ENCODE results near the gene GRIP2.

GRIP2 gene

DNA sequence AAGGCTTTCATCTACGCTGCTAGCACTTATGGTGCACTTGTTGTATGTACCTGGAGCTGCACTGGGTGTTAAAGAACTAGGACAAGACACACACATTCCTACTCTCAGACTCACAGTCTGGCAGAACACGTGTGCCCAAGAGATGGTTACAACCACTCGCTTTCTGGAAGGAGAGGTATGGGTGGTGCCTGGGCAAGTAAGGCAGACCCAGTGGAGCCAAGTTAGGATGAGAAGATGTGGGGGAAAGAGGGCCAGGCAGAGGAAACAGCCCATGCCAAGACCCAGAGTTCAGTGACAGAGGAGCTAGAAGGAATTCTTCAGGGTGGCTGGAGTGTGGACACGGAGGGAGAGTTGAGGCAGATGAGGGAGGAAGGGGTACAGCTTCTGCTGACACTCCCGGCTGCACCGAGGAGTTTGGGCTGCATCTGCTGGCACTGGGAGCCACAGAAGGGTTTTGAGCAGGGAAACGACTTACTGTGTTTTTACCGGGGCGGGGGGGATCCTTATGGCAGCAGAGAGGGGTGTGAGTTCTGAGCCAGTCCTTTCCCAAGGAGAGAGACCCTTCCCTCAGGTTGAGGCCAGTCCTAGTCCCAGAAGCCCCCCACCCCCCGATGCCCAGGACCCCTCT, 59.0 kb downstream of the GRIP2 start:
- no peak for DNase-seq

DNA sequence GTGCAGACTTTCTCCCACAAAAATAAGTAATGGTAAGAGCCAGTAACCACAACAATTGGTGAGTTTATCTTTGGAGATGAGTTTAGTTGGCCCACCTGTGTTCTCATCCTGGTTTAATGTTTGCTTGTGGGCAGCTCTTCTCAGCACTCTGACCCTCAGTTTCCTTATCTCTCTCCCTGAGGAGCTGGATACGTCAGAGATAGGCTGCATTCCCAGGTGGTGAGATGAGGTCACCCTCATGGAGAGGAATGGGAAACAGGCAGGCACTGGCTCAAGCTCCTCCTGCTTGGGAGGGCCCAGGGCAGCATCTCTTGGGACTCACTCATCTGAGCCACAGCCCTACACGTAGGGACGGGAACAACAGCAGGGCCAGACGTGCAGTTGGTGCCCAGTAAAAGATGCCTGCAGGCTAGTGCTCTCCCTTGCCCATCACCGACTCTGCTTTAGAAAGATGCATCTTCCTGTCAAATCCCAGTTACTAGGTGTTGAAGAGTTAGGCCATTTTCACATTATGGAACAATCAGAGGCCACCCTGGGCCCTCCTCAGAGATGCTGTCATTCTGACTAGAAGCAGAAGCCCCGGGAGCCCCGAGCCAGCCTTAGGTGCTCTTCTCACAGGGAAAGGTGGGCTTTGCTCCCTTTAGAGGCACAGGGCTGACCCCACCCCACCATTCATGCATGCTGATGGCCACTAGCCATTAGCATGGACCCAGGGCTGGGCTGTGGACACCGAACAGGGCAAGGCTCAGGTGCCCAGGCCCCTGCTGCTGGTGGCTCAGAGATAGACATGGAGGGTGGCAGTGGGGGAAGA, 59.7 kb downstream of the GRIP2 start:
- DNase-seq: no peak

DNA sequence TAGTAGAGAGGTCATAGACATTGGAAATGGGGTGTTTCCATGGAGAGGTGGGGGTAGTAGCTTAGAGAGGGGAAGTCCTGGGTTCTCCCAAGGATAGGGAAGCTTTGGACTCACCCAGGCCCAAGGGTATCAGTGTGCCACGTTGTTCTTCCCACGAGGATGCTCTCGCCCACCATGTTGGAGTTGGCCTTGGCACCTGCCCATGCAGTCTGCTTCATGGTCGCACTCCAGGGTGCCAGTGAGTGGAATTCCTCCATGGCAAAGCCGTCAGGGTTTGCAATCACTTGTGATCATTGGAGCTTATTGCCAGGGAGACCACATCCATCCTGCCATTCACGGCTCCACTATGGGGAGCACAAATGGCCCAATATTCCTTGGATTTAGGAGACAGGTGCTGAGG, 60.6 kb downstream of the GRIP2 start:
- no peak for DNase-seq

DNA sequence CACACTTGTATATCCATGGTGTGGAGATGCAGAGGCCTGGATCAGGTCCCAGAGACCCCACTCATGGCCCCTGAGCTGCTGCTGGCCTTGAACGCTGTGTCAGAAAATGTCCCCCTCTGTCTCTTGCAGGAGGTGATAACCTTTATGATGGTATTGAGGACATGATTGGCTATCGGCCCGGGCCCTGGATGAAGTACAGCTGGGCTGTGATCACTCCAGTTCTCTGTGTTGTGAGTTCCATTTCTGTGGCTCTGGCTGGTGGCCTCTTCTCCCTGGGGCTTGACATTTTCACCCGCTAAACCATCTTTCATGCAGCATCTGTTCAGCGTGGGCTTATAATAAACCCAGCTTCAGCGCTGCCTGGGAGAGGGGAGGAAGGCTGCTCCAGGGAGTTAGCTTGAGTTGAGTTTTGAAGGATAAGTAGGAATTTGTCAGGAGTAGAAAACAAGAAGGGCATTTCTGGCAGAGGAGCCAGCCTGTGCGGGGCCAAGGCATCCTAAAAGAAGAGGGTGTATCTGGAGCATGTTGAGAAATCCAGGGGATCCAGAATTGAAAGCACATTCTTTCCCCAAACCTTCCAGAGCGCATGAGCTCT, 61.1 kb downstream of the GRIP2 start:
- DNase-seq: no peak

DNA sequence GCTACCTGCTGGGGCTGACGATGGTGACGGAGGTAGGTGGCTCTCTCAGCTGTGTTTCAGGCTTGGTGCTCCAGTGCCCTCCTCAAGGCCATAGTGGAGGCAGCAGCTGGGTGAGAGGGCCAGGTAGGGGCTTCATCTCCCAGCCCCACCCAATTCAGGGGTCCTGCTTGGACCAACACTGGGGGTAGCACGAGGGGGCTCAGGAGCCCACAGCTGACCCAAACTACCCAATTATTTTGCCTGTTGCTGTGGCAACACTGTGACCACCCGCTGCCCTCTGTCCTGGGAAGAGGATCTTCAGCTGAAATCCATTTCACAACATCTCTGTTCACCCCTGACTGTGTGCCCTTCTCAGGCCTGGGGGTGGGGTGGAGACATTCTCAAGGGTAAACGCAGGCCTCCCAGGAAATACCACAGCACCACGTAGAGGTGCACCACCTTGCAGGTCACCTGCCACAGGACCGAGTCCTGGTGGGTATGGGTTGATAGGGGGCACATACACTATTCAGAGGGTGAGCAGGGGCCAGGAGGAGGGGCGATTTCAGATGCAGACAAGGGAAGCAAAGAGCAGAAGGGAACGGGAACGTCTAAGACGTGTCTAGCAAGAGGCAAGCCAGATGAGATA, 62.7 kb downstream of the GRIP2 start:
- DNase-seq: no peak

DNA sequence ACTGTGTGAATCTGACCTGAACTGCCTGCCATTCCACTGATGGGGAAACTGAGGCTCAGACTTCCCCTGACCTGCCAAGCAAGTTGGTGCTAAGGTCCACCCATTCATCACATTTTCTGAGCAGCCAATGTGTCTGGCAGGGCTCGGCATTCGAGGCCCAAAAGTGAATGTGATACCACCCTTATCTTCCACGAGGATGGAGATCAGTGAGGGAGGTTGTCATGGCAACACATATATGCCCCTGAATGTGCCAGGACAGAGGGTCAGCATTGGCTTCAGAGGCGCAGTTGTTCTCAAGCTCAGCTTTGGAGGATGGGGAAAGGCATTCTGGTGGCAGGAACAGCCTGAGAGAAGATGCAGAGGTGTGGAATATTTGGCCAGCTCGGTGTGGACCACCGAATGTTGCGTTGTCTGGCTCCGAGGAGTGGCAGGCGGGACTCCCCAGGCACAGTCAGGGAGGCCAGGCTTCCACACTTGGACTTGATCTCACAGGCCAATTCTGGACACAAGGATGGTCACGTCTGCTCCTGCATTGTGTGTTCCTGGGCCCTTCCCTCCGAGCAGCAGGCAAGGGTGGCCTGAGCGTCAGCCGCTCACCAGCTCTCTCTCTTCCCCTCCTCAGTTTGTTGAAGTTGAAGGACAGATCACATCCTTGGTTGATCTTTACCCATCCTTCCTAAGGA, 63.4 kb downstream of the GRIP2 start:
- no peak for DNase-seq

DNA sequence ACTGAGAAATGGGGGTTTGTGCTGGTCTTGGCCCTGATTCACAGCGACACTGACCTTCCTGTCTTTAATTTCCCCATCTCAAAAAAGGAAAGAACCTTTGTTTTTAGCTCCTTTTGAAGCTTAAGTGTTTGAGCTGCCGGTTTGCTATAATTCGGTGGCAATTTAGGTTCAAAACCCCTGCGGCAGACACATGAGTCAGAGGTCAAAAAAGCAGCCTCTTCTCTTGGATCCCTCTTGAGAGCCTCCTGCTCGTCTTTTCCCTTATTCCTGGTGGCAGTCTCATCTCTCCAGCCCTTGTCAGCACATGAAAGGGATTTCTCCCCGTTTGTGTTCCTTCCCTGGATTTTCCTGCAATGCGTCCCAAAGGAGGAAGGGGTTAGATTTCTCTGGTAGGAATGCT, 64.5 kb downstream of the GRIP2 start:
- DNase-seq: no peak

DNA sequence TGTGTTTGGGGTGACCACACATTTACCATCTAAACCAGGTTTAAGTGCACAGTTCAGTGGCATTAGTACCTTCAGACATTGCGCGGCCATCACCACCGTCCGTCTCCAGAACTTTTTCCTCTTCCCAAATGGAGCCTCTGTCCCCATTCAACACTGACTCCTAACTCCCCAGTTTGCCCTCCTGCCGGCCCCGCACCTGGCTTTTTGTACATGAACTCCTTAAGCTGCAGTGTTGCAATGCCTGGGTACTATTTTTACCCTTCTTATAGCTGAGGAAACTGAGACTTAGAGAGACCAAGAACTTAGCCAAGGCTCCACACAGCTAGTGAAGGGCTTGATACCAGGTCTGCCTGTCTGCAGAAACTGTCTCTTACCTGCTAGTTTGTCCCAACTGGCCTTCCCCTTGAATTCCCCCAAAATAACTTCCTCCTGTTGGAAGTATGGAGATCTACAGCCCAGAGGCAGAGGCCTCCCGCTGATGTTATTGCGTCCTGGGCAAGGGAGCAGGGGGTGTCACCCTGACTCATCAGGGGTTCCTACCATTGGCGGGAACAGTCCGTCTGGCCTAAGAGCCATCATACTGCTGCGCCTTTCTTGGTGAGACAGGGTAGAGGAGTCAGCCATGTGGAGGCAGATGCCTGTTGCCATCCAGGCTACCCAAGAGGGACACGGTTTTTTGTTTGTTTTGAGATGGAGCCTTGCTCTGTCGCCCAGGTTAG, 65.6 kb downstream of the GRIP2 start:
- no peak for DNase-seq

DNA sequence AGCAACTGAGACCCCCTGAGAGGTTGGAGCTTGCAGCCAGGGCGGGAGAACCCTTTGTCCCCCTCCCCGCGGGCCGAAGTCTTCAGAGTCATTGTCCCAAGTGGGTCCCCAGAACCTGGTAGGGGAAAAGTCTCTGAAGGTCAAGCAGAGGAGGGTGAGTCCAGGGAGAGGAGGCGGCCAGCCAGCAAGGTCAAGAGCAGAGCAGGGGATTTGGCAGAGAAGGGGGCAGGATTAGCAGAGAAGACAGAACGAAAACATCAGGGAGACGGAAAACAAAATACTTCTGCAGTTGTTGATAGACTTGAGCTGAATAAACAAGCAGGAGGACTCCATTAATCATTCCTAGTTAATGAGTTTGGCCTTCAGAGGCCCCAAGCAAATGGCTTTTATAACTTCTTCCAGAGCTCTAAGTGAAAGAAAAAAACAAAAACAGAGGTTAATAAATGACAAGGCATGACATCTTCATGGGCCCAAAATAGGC, 66.7 kb downstream of the GRIP2 start:
- DNase-seq: no peak

DNA sequence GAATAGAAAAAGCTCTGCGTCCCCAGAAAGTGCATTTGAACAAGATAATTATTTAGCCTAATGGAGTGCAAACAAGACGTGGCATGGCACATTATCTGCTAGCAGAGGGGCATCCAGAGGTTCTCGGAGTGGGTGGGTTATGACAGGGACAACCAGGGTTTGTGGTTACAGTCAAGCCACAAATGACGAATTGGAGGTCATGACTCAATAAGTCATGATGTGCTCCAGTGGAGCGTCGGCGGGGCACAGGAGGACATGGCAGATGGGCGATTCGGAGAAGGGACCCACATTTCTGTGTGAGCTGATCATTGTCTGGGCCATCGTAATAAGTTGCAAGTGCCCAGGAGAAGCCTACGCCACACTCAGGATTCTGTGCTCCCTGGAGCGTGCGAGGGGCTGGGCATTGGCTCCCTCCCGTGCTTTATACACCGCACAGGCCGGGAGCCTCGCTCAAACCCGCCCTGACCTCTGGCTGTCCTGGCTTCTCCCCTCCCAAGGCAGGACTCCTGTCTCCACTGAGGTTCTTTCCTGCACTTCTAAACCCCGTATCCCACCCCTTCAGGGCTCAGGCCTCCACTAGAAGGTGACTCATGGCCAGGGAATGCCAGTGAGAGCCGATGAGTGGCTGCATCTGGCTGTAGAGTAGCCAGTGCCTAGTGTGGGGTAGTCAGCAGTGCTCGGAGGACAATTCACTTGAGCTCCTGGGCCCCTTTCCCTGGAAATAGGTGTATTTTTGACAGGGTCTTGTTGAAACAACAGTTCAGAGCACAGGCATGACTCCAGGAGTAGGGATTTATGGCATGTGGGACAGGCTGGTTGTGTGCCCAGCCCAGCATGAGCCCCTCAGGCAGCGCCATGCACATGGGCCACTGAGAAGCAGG, 67.4 kb downstream of the GRIP2 start:
- no peak for DNase-seq

DNA sequence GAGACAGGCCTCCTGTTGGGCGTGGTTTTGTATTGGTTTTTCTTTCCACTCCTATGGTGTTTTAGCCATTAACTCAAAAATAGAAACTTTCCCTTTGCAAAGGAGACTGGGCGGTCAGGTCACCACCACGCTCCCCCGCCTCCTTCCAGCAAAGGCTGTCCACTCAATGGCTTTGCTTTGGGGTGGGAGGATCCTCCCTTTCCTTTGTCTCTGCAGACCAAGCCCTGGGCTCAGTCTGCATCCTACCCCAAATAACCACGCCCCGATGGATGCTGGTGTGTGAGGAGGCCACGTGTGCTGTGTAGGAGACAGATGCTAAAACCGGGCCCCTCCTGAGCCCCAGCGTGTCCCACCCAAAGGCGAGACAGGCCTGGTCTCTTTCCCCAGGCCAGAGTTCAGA, 68.5 kb downstream of the GRIP2 start:
- no peak for DNase-seq

DNA sequence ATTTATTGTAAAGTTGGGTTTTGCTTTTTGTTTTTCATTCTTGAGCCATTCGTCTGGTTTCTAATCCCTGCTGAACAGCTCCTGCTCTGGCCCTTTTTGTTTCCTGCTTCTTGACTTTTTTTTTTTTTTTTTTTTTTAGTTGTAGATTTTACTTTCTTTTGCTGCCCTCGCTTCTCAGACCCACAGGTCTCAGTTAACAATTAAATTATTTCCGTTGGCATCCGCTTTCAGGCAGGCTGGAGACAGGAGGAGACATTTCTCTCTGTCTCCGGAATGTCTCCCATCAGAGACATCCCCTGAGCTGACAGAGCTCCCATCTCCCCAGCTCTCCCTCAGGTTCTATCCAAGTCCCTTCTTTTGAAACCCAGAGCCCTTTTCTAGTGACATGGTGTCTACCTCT, 69.1 kb downstream of the GRIP2 start:
- DNase-seq: no peak

DNA sequence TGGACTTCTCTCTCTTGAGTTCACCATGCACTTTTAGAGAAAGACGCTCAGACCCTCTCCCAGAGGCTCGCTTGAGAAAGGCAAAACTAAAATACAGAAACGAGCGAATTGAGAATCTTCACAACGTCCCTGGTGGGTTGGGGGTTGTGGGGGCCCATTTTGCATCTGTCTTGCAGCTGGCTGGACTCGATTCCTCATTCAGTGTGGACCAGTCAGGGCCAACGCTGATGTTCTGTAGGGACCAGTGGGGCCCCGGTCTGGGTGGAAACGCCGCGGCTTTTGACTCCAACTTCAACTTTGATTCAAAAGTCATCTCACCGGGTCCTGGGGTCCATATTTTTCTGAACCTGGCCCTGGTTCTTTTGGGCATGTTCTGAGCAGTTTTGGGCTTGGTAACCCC, 69.7 kb downstream of the GRIP2 start:
- DNase-seq: no peak

DNA sequence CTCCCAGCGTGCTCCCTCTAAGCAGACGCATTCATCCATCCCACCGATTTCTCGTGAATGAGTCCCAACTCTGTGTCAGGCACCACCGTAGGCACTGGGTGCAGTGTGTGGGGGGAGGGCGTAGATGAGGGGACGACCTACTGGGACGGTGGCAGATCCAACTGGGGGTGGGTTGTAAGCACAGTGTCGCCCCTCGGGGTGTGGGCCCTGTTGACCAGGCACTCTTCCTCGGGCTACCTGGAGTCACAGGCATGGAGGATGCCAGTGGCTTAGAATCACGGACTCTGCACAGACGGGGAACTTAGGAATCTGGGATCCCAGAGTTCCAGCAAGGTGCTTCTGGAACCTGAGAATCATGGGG, 71.5 kb downstream of the GRIP2 start:
- DNase-seq: no peak

DNA sequence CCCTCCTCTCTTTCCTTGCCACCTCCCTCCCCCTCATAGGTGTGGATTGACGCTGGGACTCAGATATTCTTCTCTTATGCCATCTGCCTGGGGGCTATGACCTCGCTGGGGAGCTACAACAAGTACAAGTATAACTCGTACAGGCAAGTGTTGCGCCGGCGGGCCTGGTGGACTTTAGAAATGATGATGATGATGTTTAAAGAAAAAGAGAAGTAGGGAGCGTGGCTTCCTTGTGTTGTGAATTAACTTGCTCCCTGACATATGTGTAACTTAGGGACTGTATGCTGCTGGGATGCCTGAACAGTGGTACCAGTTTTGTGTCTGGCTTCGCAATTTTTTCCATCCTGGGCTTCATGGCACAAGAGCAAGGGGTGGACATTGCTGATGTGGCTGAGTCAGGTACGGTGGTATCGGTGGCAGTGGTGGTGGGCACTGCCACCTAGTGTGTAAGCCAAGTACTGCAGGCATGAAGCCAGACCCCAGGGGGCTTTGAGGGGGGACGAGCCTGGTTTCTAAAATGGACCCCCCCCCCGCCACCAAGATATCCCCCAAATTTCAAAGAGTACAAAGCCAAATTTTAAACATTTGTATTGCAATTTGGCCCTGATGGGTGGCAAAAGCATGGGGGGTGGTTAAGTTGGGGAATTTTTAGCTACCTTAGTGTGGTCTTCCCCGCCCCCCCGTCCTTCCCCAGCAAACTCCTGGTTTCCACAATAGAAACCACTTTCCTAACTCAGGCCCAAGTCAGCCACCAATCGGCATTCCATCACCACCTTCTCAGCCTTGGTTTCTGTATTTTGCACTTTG, 72.1 kb downstream of the GRIP2 start:
- no peak for DNase-seq

DNA sequence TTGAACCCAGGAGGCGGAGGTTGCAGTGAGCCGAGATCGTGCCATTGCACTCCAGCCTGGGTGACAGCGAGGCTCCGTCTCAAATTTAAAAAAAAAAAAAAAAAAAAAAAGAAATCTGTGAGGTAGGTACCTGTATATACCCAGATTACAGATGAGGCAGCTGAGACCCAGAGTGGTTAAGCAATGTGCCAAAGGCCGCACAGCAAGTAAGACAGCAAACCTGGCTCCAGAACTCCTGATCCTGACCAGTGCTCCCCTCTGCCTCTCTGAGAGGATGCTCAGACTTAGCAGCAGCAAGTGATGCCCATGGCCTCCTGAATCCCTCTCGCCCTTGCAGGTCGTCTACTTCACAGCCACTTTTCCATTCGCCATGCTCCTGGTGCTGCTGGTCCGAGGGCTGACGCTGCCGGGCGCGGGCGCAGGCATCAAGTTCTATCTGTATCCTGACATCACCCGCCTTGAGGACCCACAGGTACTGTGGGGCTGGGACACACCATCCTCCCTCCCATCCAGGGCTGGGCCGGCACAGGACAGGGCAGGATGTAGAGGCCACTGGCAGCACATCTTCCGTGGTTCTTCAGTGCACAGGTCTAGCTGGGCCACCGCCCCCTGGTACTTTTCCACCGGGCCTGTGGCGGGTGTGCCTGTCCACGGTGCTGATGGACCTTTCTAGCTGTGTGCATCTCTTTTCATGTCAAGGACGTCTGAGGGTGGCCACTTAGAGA, 73.8 kb downstream of the GRIP2 start:
- DNase-seq: no peak

DNA sequence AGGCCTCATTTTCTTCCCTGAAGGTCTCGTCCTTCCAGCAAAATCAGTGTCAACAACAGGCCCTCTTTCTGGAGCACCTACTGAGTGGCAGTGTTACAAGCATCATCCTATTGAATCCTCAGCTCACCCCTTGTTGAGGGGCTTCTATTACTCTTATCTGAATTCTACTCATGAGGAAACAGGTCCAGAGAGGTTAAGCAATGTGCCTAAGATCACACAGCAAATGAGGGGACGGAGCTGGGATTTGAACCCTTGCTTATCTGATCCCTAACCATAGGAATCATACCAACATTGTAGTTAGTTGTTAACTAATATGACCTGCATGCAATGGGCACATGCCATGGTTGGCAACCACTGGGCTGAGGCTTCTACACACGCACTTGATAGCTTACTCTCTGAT, 74.7 kb downstream of the GRIP2 start:
- DNase-seq: no peak

DNA sequence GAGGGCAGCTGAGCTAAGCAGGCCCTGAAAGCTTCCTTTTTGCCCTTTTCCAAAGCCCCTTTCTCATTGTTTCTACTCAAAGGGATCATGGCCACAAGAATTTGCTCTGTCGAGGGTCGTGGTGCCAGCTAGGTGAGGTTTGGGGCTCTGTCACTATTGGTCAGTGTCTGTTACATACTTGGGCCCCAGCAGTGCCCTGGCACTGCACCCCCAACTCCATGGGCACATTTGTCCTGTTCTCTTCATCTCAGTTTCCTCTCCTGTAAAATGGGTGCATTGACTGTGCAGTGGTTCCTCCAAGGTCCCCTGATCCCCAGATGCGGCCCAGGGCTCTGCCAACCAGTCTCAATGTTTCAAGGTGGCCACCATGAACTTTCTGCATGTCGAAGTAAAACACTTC, 75.6 kb downstream of the GRIP2 start:
- DNase-seq: no peak

DNA sequence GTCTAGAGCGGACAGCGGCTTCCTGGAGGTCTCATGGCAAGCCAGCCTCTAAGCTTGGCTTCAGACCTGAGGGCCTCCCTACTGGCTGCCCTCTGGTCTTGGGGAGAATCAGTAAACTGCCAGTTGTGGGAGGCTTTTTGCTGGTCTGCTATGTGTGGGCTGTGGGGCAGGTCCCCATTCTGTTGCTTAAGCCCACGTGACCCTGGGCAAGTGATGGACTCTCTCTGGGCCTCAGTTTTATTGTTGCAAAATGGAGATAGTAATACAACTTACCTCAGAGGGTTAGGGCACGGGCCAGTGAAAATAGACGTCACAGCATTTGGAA, 76.0 kb downstream of the GRIP2 start:
- DNase-seq: no peak

Measured in NCI-H1105 (cell line).